GM23338 (cell line): ENCODE data around the gene CAD.

Experiments used
- CTCF ChIP-seq, 2 experiments: fragments of 200-600 bp in 1 of 2; sonication (generic) in 1 of 2; conservative IDR thresholded peaks; 2 replicates each; pipeline versions ENCODE4 v1.5.1 to v1.6.1; 2016 to 2017; ENCODE audit warnings: antibody characterized with exemption in 2 of 2, low read depth in 2 of 2, mild to moderate bottlenecking in 2 of 2, moderate library complexity in 1 of 2
- EZH2 ChIP-seq: fragments of 200-600 bp; sonication (generic); IDR thresholded peaks from one replicate; pipeline ENCODE4 v1.8.0; 2017; ENCODE audit warnings: antibody characterized with exemption, mild to moderate bottlenecking, low read depth; ENCODE audit not compliant: unreplicated experiment
- EZH2phosphoT487 ChIP-seq: fragments of 200-600 bp; sonication (generic); IDR thresholded peaks from one replicate; pipeline ENCODE4 v1.8.1; 2018; ENCODE audit warnings: antibody characterized with exemption; ENCODE audit not compliant: unreplicated experiment
- JUNB ChIP-seq: IDR thresholded peaks from one replicate; pipeline ENCODE4 v1.6.1; 2016; ENCODE audit warnings: antibody characterized with exemption; ENCODE audit not compliant: unreplicated experiment
- POLR2AphosphoS5 ChIP-seq: IDR thresholded peaks from 2 replicates; pipeline ENCODE4 v1.6.1; 2016; ENCODE audit warnings: antibody characterized with exemption, low read depth
- REST ChIP-seq: IDR thresholded peaks from one replicate; pipeline ENCODE4 v1.6.1; 2018; ENCODE audit warnings: antibody characterized with exemption; ENCODE audit not compliant: unreplicated experiment
- STAT1 ChIP-seq: IDR thresholded peaks from one replicate; pipeline ENCODE4 v1.6.1; 2016; ENCODE audit warnings: antibody characterized with exemption; ENCODE audit not compliant: unreplicated experiment

- TF ChIP-seq CTCF (conservative IDR thresholded peaks at IDR 0.05; ENCODE audit: low read depth in 2 of 2) (no peak), POLR2AphosphoS5 (no peak), EZH2 (no peak), REST (no peak), STAT1 (no peak), JUNB (no peak), EZH2phosphoT487 (no peak)
These were observed 14.8 kb downstream of the CAD start for GRCh38 chr2:27231921-27232320.
